ENCODE data around the gene TUT1. TPM values are rescaled to one million over a fixed set of nuclear protein-coding genes. Genes with fewer than 3 reads are reported as not detected.

Gene TUT1
- total and polyA plus RNA-seq, 4 donors = 10.8 to 21.9 (median 17.3) TPM

GRCh38 chr11:62554387-62555167 lies 36.7 kb downstream of the TUT1 start:
- DNase-seq (peak; percentile 58 to 65 (median 63)), ATAC-seq (ENCODE audit: insufficient read depth, low FRiP score) (no peak)
- Histone ChIP-seq H3K36me3 (ENCODE audit: control insufficient read depth in 4 of 4, insufficient read depth in 4 of 4, low read length in 4 of 4) (peaks cover 6 to 13% (median 9%) of the 10 kb centered on the region in 4 donors), H3K27me3 (ENCODE audit: control insufficient read depth in 3 of 3, insufficient read depth in 3 of 3, low read length in 2 of 3) (no peaks in the 10 kb centered on the region), H3K9me3 (ENCODE audit: control insufficient read depth in 4 of 4, insufficient read depth in 3 of 4, low read length in 3 of 4) (no peaks in the 10 kb centered on the region), H3K27ac (ENCODE audit: low read depth in 1 of 2, low read length in 1 of 2) (peak overlapping the region; percentile 88 to 99), H3K4me1 (ENCODE audit: control insufficient read depth in 5 of 5, insufficient read depth in 5 of 5, low read length in 5 of 5) (peaks cover 26 to 59% (median 36%) of the 10 kb centered on the region in 5 donors), H3K9ac (ENCODE audit: insufficient read depth in 1 of 2, low read length in 2 of 2) (peak overlapping the region in 1 of 2 donors; percentile 67), H3K4me3 (no peak overlapping the region)
- TF ChIP-seq CTCF (IDR thresholded peaks at IDR 0.05; ENCODE audit: control extremely low read depth, extremely low read depth) = no peak
- 70% methylated on average over 7 of the region's 7 CpGs for WGBS, 2 donors

- no peak overlapping the region for H3K4me3 ChIP-seq
- peaks cover 26 to 62% (median 36%) of the 10 kb centered on the region in 5 donors for H3K4me1 ChIP-seq (ENCODE audit: control insufficient read depth in 5 of 5, insufficient read depth in 5 of 5, low read length in 5 of 5)
- DNase-seq (no peak), ATAC-seq (ENCODE audit: insufficient read depth, low FRiP score) (no peak)
- TF ChIP-seq CTCF (IDR thresholded peaks at IDR 0.05; ENCODE audit: control extremely low read depth, extremely low read depth) = no peak
- H3K36me3 ChIP-seq (ENCODE audit: control insufficient read depth in 4 of 4, insufficient read depth in 4 of 4, low read length in 4 of 4) = peaks cover 2 to 8% (median 4%) of the 10 kb centered on the region in 4 donors
- 67 to 75% methylated on average over 7 to 8 of the region's 8 CpGs for WGBS, 2 donors
- H3K9me3 ChIP-seq (ENCODE audit: control insufficient read depth in 4 of 4, insufficient read depth in 3 of 4, low read length in 3 of 4) = no peaks in the 10 kb centered on the region
- no peaks in the 10 kb centered on the region for H3K27me3 ChIP-seq (ENCODE audit: control insufficient read depth in 3 of 3, insufficient read depth in 3 of 3, low read length in 2 of 3)
- peak overlapping the region; percentile 88 to 99 for H3K27ac ChIP-seq (ENCODE audit: low read depth in 1 of 2, low read length in 1 of 2)
- peak overlapping the region in 1 of 2 donors; percentile 67 for H3K9ac ChIP-seq (ENCODE audit: insufficient read depth in 1 of 2, low read length in 2 of 2)
Measured at GRCh38 chr11:62553839-62554361, 37.4 kb downstream of the TUT1 start.

GRCh38 chr11:62553080-62553838 lies 38.1 kb downstream of the TUT1 start:
- TF ChIP-seq CTCF (IDR thresholded peaks at IDR 0.05; ENCODE audit: control extremely low read depth, extremely low read depth) = no peak
- peak overlapping the region; percentile 88 to 99 for H3K27ac ChIP-seq (ENCODE audit: low read depth in 1 of 2, low read length in 1 of 2)
- no peaks in the 10 kb centered on the region for H3K27me3 ChIP-seq (ENCODE audit: control insufficient read depth in 3 of 3, insufficient read depth in 3 of 3, low read length in 2 of 3)
- peaks cover 0 to 4% (median 1%) of the 10 kb centered on the region in 4 donors for H3K36me3 ChIP-seq (ENCODE audit: control insufficient read depth in 4 of 4, insufficient read depth in 4 of 4, low read length in 4 of 4)
- WGBS, 2 donors = 2 to 7% methylated on average over 15 of the region's 15 CpGs
- no peaks in the 10 kb centered on the region for H3K9me3 ChIP-seq (ENCODE audit: control insufficient read depth in 4 of 4, insufficient read depth in 3 of 4, low read length in 3 of 4)
- peak; percentile 72 for ATAC-seq (ENCODE audit: insufficient read depth, low FRiP score)
- peak; percentile 87 to 93 (median 88) for DNase-seq
- peaks cover 26 to 67% (median 37%) of the 10 kb centered on the region in 5 donors for H3K4me1 ChIP-seq (ENCODE audit: control insufficient read depth in 5 of 5, insufficient read depth in 5 of 5, low read length in 5 of 5)
- H3K9ac ChIP-seq (ENCODE audit: insufficient read depth in 1 of 2, low read length in 2 of 2) = peak overlapping the region in 1 of 2 donors; percentile 67
- H3K4me3 ChIP-seq = no peak overlapping the region

All from lung (tissue), 12 donors.